HL-60 (cell line): ENCODE data around the gene ANO1.

Experiments
- GABPA ChIP-seq: IDR thresholded peaks from 2 replicates; pipeline ENCODE4 v1.6.1; 2012; ENCODE audit warnings: low read depth
- POLR2AphosphoS5 ChIP-seq: IDR thresholded peaks from 2 replicates; pipeline ENCODE4 v1.6.1; 2012; ENCODE audit warnings: low read depth
- REST ChIP-seq: IDR thresholded peaks from 2 replicates; pipeline ENCODE4 v1.6.1; 2012; ENCODE audit warnings: low read depth; ENCODE audit not compliant: insufficient replicate concordance
- SPI1 ChIP-seq: IDR thresholded peaks from 2 replicates; pipeline ENCODE4 v1.6.1; 2012; ENCODE audit warnings: low read depth, mild to moderate bottlenecking, borderline replicate concordance
- TF ChIP-seq, protein P1 (sequence below): IDR thresholded peaks from one replicate; pipeline ENCODE4 v1.5.1; 2011; ENCODE audit warnings: low read length, control low read depth, inconsistent platforms; ENCODE audit not compliant: insufficient read depth

DNA sequence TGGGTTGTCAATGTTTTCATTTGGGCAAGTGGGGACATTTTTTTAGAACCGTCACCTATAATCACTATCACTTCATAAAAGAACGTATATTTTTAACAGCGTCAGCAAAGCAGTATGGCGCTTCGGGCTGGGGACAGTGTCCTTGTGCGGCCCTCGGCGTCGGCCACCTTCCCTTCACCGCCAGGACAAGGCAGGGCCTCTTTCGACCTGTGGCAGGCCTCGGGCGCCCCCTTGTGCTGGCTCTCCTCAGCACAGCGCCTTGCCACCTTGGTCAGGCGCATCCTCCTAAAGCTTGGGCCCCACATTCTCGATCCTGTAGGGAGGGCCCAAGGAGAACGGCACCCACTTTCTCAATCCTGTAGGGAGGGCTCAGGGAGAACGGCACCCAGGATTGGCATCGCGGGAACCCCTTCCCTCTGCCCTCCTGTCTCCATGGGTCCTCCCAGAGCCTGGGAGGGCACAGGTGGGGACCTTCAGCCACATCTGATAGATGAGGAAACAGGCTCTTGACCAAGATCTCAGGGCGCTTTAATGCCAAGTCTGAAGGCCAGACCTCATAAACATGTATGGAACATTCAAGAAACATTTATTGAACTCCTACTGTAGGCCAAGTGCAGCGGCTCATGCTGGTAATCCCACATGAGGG, 113.5 kb downstream of the ANO1 start:
- TF ChIP-seq, protein P1, sequence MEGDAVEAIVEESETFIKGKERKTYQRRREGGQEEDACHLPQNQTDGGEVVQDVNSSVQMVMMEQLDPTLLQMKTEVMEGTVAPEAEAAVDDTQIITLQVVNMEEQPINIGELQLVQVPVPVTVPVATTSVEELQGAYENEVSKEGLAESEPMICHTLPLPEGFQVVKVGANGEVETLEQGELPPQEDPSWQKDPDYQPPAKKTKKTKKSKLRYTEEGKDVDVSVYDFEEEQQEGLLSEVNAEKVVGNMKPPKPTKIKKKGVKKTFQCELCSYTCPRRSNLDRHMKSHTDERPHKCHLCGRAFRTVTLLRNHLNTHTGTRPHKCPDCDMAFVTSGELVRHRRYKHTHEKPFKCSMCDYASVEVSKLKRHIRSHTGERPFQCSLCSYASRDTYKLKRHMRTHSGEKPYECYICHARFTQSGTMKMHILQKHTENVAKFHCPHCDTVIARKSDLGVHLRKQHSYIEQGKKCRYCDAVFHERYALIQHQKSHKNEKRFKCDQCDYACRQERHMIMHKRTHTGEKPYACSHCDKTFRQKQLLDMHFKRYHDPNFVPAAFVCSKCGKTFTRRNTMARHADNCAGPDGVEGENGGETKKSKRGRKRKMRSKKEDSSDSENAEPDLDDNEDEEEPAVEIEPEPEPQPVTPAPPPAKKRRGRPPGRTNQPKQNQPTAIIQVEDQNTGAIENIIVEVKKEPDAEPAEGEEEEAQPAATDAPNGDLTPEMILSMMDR: peak; percentile 49
- no peak for TF ChIP-seq REST
- no peak for TF ChIP-seq GABPA
- no peak for TF ChIP-seq POLR2AphosphoS5
- TF ChIP-seq SPI1: no peak
